Transverse colon (tissue), 4 donors: ENCODE results near the gene CLIC5.

Source experiments
- EP300 ChIP-seq: sonication (generic); formaldehyde crosslinking; IDR thresholded peaks from one replicate; pipeline ENCODE4 v1.6.1; 2017; ENCODE audit warnings: antibody characterized with exemption, low read depth
- POLR2A ChIP-seq: fragments of 450-650 bp; IDR thresholded peaks from one replicate; pipeline ENCODE4 v1.6.1; 2016; ENCODE audit warnings: antibody characterized with exemption, mild to moderate bottlenecking, moderate library complexity
- POLR2AphosphoS5 ChIP-seq, 3 donors: sonication (generic); formaldehyde crosslinking; IDR thresholded peaks; one replicate each; pipeline ENCODE4 v1.6.1; 2016; ENCODE audit warnings: antibody characterized with exemption in 3 of 3
- TF ChIP-seq, protein P1 (sequence below), 5 experiments: fragments of 200-600 bp in 3 of 5; fragments of 450-650 bp in 2 of 5; sonication (generic) in 3 of 5; IDR thresholded peaks; 1 replicate in 2 of 5; 2 replicates in 3 of 5; pipeline ENCODE4 v1.5.1; 2016 to 2017; ENCODE audit warnings: antibody characterized with exemption in 5 of 5, inconsistent platforms in 3 of 5, mild to moderate bottlenecking in 2 of 5, moderate library complexity in 1 of 5

DNA sequence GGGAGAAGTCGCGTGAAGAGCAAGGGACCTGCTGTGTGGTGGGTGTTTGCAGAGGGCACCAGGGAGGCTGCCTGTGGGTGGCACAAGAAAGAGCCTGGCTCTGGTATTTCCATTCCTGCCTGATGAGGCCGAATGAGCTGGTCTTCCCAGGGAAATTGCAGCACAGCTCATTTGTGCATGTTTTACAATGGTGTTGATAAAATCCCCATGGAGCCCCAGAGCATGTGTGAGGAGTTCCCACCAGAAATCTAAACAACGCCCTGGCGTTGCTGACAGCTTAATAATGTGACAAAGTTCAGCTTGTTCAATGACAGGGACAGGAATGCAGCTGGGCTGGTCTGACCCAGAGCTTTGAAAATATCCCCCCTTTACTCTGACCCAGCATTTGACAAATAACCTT, 135.5 kb downstream of the CLIC5 start:
- TF ChIP-seq, protein P1, sequence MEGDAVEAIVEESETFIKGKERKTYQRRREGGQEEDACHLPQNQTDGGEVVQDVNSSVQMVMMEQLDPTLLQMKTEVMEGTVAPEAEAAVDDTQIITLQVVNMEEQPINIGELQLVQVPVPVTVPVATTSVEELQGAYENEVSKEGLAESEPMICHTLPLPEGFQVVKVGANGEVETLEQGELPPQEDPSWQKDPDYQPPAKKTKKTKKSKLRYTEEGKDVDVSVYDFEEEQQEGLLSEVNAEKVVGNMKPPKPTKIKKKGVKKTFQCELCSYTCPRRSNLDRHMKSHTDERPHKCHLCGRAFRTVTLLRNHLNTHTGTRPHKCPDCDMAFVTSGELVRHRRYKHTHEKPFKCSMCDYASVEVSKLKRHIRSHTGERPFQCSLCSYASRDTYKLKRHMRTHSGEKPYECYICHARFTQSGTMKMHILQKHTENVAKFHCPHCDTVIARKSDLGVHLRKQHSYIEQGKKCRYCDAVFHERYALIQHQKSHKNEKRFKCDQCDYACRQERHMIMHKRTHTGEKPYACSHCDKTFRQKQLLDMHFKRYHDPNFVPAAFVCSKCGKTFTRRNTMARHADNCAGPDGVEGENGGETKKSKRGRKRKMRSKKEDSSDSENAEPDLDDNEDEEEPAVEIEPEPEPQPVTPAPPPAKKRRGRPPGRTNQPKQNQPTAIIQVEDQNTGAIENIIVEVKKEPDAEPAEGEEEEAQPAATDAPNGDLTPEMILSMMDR (IDR thresholded peaks at IDR 0.05) = no peak
- no peak for TF ChIP-seq POLR2AphosphoS5 (IDR thresholded peaks at IDR 0.05)
- TF ChIP-seq POLR2A = no peak
- no peak for TF ChIP-seq EP300
